AG04450 (cell line): ENCODE data around the gene ACOX1. TPM values are rescaled to one million over a fixed set of nuclear protein-coding genes. Genes with fewer than 3 reads are reported as not detected.

Source experiments
- CTCF ChIA-PET: fragments of 300-600, 350-600 bp; formaldehyde crosslinking; extraction: SDS; loops from one replicate; lab custom pipeline; 2022; ENCODE audit warnings: antibody characterized with exemption, inconsistent platforms; lab: Charles Lee
- POLR2A ChIA-PET: fragments of 350-600 bp; formaldehyde crosslinking; extraction: SDS; loops from one replicate; lab custom pipeline; 2021; ENCODE audit warnings: antibody characterized with exemption, inconsistent platforms; lab: Yijun Ruan, JAX
- DNase-seq: peaks from one replicate; pipeline ENCODE4 v3.0.0-alpha.2; 2011; ENCODE audit warnings: low read depth, low spot score
- H3K27ac ChIP-seq: one replicate; pipeline ENCODE4 v1.5.1; 2012; ENCODE audit warnings: low read depth, low read length, control low read depth
- H3K27me3 ChIP-seq: one replicate; pipeline ENCODE4 v1.6.0; 2012; ENCODE audit warnings: low read length; ENCODE audit not compliant: control insufficient read depth, insufficient read depth
- H3K4me3 ChIP-seq: 2 replicates; pipeline ENCODE4 v1.5.1; 2011; ENCODE audit warnings: mild to moderate bottlenecking, low read depth, low read length, control low read depth
- H3K9me3 ChIP-seq: 2 replicates; pipeline ENCODE4 v1.5.1; 2012; ENCODE audit warnings: low read length; ENCODE audit not compliant: control insufficient read depth, insufficient read depth
- CTCF ChIP-seq: IDR thresholded peaks from 2 replicates; pipeline ENCODE4 v1.5.1; 2011; ENCODE audit warnings: low read depth, low read length, control low read depth, inconsistent platforms
- polyA plus RNA-seq: library from polyadenylated mRNA; depleted of rRNA; stranded (reverse); fragments of >200 nt; gene quantifications from 2 replicates; pipeline ENCODE4 v1.2.3, GENCODE V29; 2011

ACOX1 gene
- polyA plus RNA-seq, 1 experiment = 30.7 TPM

GRCh38 chr17:75917141-75917916 is 61.6 kb downstream of the ACOX1 start:
- POLR2A ChIA-PET = interaction anchor here (2.0 kb wide), 1 partner anchor 21 kb away, joined by 5 read pairs; the partner anchor contains the start of gene TRIM65
- no peak overlapping the region for H3K4me3 ChIP-seq

DNA sequence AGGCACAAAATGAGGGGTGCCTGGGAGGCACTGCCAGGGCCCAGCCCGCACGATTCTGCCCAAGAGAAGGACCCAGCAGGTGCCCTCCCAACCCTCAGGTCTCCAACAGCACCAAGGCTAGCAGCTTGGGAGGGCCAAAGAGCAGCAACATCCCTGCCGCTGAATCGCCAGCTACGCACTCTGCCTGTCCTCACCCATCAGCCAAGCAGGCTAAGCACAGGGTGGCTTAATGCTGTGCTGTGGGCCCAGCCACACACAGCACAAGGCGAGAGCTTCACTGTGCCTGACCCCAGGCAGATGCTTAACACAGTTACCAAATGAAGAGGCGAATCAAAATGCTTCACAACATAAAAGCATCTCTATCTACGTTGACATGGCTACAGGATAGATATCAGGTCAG is 63.7 kb downstream of the ACOX1 start:
- ChIA-PET CTCF (interaction anchor here (1.9 kb wide), 1 partner anchor 10 kb away, joined by 5 read pairs; the partner anchor contains the start of gene MRPL38), POLR2A (interaction anchor here (2.0 kb wide), 1 partner anchor 19 kb away, joined by 5 read pairs; the partner anchor contains the start of gene TRIM65)
- H3K9me3 ChIP-seq = no peaks in the 10 kb centered on the region; the same call in 1 of the 2 replicates
- H3K27me3 ChIP-seq = no peaks in the 10 kb centered on the region
- no peak for DNase-seq
- no peak for TF ChIP-seq CTCF
- H3K27ac ChIP-seq = no peak overlapping the region
- no peak overlapping the region for H3K4me3 ChIP-seq

More at GRCh38 chr17:75917141-75917916, 61.6 kb downstream of the ACOX1 start:
- DNase-seq = no peak
- H3K9me3 ChIP-seq = no peaks in the 10 kb centered on the region; the same call in 1 of the 2 replicates
- no peak overlapping the region for H3K27ac ChIP-seq
- no peaks in the 10 kb centered on the region for H3K27me3 ChIP-seq
- CTCF ChIA-PET = interaction anchor here (0.7 to 1.6 kb wide), 2 partner anchors 12 to 97 kb away, joined by 4 to 5 read pairs; no protein-coding TSS in a partner anchor
- no peak for TF ChIP-seq CTCF

- Histone ChIP-seq H3K27ac (no peak overlapping the region), H3K27me3 (no peaks in the 10 kb centered on the region), H3K4me3 (no peak overlapping the region), H3K9me3 (no peaks in the 10 kb centered on the region; the same call in 1 of the 2 replicates)
- CTCF ChIA-PET = interaction anchor here (1.9 kb wide), 1 partner anchor 10 kb away, joined by 5 read pairs; the partner anchor contains the start of gene MRPL38
- POLR2A ChIA-PET = no interaction called here
- DNase-seq = no peak
- TF ChIP-seq CTCF = no peak
Observed at GRCh38 chr17:75914643-75915267, 64.2 kb downstream of the ACOX1 start.

- H3K27ac ChIP-seq = no peak overlapping the region
- DNase-seq = no peak
- H3K4me3 ChIP-seq = no peak overlapping the region
- H3K27me3 ChIP-seq = no peaks in the 10 kb centered on the region
- POLR2A ChIA-PET = no interaction called here
- no peak for TF ChIP-seq CTCF
- CTCF ChIA-PET = no interaction called here
- H3K9me3 ChIP-seq = no peaks in the 10 kb centered on the region; the same call in 1 of the 2 replicates
Observed at GRCh38 chr17:75913537-75914210, 65.3 kb downstream of the ACOX1 start.
